H9 (cell line): ENCODE measurements around the gene CEP162. TPM values are rescaled to one million over a fixed set of nuclear protein-coding genes. Genes with fewer than 3 reads are reported as not detected.

Source experiments
- DNase-seq: peaks from one replicate; pipeline ENCODE4 v3.0.0-alpha.2; 2017
- H2AFZ ChIP-seq: one replicate; pipeline ENCODE4 v1.6.1; 2013; ENCODE audit warnings: mild to moderate bottlenecking, low read length, control low read depth, moderate library complexity
- H2AK5ac ChIP-seq: 2 replicates; pipeline ENCODE4 v1.6.1; 2013; ENCODE audit warnings: low read length, control low read depth, mixed read lengths; ENCODE audit not compliant: insufficient read length
- H2BK120ac ChIP-seq: one replicate; pipeline ENCODE4 v1.6.1; 2013; ENCODE audit warnings: low read depth, mild to moderate bottlenecking, low read length, control low read depth, inconsistent platforms; ENCODE audit not compliant: poor library complexity, severe bottlenecking
- H2BK12ac ChIP-seq: 2 replicates; pipeline ENCODE4 v1.6.1; 2013; ENCODE audit warnings: low read length, control low read depth, mixed read lengths, low read depth; ENCODE audit not compliant: insufficient read length
- H2BK15ac ChIP-seq: 2 replicates; pipeline ENCODE4 v1.6.1; 2013; ENCODE audit warnings: low read depth, low read length, control low read depth
- H2BK20ac ChIP-seq: one replicate; pipeline ENCODE4 v1.6.1; 2013; ENCODE audit warnings: low read depth, mild to moderate bottlenecking, low read length, control low read depth, inconsistent platforms; ENCODE audit not compliant: poor library complexity, severe bottlenecking
- H2BK5ac ChIP-seq: 2 replicates; pipeline ENCODE4 v1.6.1; 2013; ENCODE audit warnings: low read length, control low read depth, mixed read lengths; ENCODE audit not compliant: insufficient read length
- H3K14ac ChIP-seq: 2 replicates; pipeline ENCODE4 v1.6.1; 2013; ENCODE audit warnings: low read length, control low read depth; ENCODE audit not compliant: insufficient read depth
- H3K18ac ChIP-seq: 2 replicates; pipeline ENCODE4 v1.6.1; 2013; ENCODE audit warnings: low read depth, mild to moderate bottlenecking, mixed read lengths, low read length, control low read depth; ENCODE audit not compliant: insufficient read length
- H3K23ac ChIP-seq: 2 replicates; pipeline ENCODE4 v1.6.1; 2013; ENCODE audit warnings: low read length, control low read depth, mixed read lengths, low read depth; ENCODE audit not compliant: insufficient read length
- H3K23me2 ChIP-seq: 2 replicates; pipeline ENCODE4 v1.6.1; 2013; ENCODE audit warnings: low read depth, mild to moderate bottlenecking, mixed read lengths, low read length, control low read depth; ENCODE audit not compliant: insufficient read length, poor library complexity, severe bottlenecking
- H3K27ac ChIP-seq: 2 replicates; pipeline ENCODE4 v1.5.1; 2013; ENCODE audit warnings: low read length, control low read depth, mixed read lengths, low read depth; ENCODE audit not compliant: insufficient read length
- H3K27me3 ChIP-seq: 2 replicates; pipeline ENCODE4 v1.6.1; 2013; ENCODE audit warnings: low read length, control low read depth, inconsistent platforms; ENCODE audit not compliant: insufficient read depth
- H3K4ac ChIP-seq: 2 replicates; pipeline ENCODE4 v1.6.1; 2013; ENCODE audit warnings: low read depth, mild to moderate bottlenecking, control low read depth, inconsistent platforms, low read length, moderate library complexity
- H3K4me1 ChIP-seq: 2 replicates; pipeline ENCODE4 v1.6.1; 2013; ENCODE audit warnings: low read length, control low read depth, inconsistent platforms; ENCODE audit not compliant: insufficient read depth
- H3K4me2 ChIP-seq: 2 replicates; pipeline ENCODE4 v1.6.1; 2013; ENCODE audit warnings: low read length, control low read depth, mixed read lengths; ENCODE audit not compliant: insufficient read length, insufficient read depth
- H3K56ac ChIP-seq: 2 replicates; pipeline ENCODE4 v1.6.1; 2013; ENCODE audit warnings: low read depth, mild to moderate bottlenecking, mixed read lengths, low read length, control low read depth; ENCODE audit not compliant: insufficient read length
- H3K79me1 ChIP-seq: 2 replicates; pipeline ENCODE4 v1.6.1; 2013; ENCODE audit warnings: low read depth, mild to moderate bottlenecking, moderate library complexity, low read length, control low read depth, inconsistent platforms; ENCODE audit not compliant: insufficient read depth, poor library complexity, severe bottlenecking
- H3K79me2 ChIP-seq: 2 replicates; pipeline ENCODE4 v1.6.1; 2013; ENCODE audit warnings: low read length, control low read depth, inconsistent platforms; ENCODE audit not compliant: insufficient read depth
- H3K9ac ChIP-seq: 2 replicates; pipeline ENCODE4 v1.6.1; 2013; ENCODE audit warnings: low read length, control low read depth, mixed read lengths; ENCODE audit not compliant: insufficient read length; ENCODE audit errors: extremely low read depth
- H3K9me3 ChIP-seq: one replicate; pipeline ENCODE4 v1.6.1; 2013; ENCODE audit warnings: low read depth, low read length, inconsistent platforms; ENCODE audit not compliant: control insufficient read depth
- H3T11ph ChIP-seq: one replicate; pipeline ENCODE4 v1.6.1; 2013; ENCODE audit warnings: mild to moderate bottlenecking, low read length, control low read depth, inconsistent platforms
- H4K20me1 ChIP-seq: one replicate; pipeline ENCODE4 v1.6.1; 2013; ENCODE audit not compliant: control insufficient read depth, insufficient read length, insufficient read depth
- H4K5ac ChIP-seq: 2 replicates; pipeline ENCODE4 v1.6.1; 2013; ENCODE audit warnings: low read depth, mild to moderate bottlenecking, mixed read lengths, low read length, control low read depth; ENCODE audit not compliant: insufficient read length
- H4K8ac ChIP-seq: replicated peaks from 2 replicates; pipeline ENCODE4 v1.6.1; 2013; ENCODE audit warnings: low read length, control low read depth, mixed read lengths, low read depth; ENCODE audit not compliant: insufficient read length
- H4K91ac ChIP-seq: 2 replicates; pipeline ENCODE4 v1.6.1; 2013; ENCODE audit warnings: low read depth, mild to moderate bottlenecking, moderate library complexity, mixed read lengths, low read length, control low read depth; ENCODE audit not compliant: insufficient read length
- H3K27ac Mint-ChIP-seq, 3 experiments: 2 replicates in 2 of 3; 3 replicates in 1 of 3; pipeline ENCODE4 v1.8.0; 2020 to 2021; ENCODE audit warnings: mixed read lengths in 3 of 3, mild to moderate bottlenecking in 1 of 3, moderate library complexity in 1 of 3
- H3K27me3 Mint-ChIP-seq: 2 replicates; pipeline ENCODE4 v1.8.0; 2021; ENCODE audit warnings: low read depth, mild to moderate bottlenecking, moderate library complexity, mixed read lengths
- H3K36me3 Mint-ChIP-seq, 3 experiments: 2 replicates in 2 of 3; 3 replicates in 1 of 3; pipeline ENCODE4 v1.8.0; 2020 to 2021; ENCODE audit warnings: low read depth in 3 of 3, mixed read lengths in 3 of 3; ENCODE audit not compliant: insufficient read depth in 1 of 3
- H3K4me1 Mint-ChIP-seq, 2 experiments: 2 replicates each; pipeline ENCODE4 v1.8.0; 2020; ENCODE audit warnings: mixed read lengths in 2 of 2
- H3K4me3 Mint-ChIP-seq, 2 experiments: 2 replicates in 1 of 2; 3 replicates in 1 of 2; pipeline ENCODE4 v1.8.0; 2020 to 2021; ENCODE audit warnings: mild to moderate bottlenecking in 2 of 2, mixed read lengths in 2 of 2, moderate library complexity in 1 of 2
- H3K9me3 Mint-ChIP-seq, 2 experiments: 2 replicates in 1 of 2; 3 replicates in 1 of 2; pipeline ENCODE4 v1.8.0; 2020; ENCODE audit warnings: mild to moderate bottlenecking in 2 of 2, mixed read lengths in 2 of 2, moderate library complexity in 1 of 2
- CTCF ChIP-seq: fragments of 200-600 bp; sonication (generic); conservative IDR thresholded peaks from 3 replicates; pipeline ENCODE4 v1.8.0; 2021; ENCODE audit warnings: antibody characterized with exemption, mild to moderate bottlenecking
- WGBS: extraction: QIAGEN DNeasy Blood & Tissue Kit; methylation state at CpG from one replicate; pipeline ENCODE4 v1.1.7; 2013; ENCODE audit warnings: missing lambda C conversion rate, low lambda C conversion rate, mixed read lengths; ENCODE audit not compliant: insufficient read length; ENCODE audit errors: extremely low coverage; 5-methylcytosine and 5-hydroxymethylcytosine counted together
- total RNA-seq: library from RNA; stranded (reverse); gene quantifications from 2 replicates; pipeline ENCODE4 v1.2.1, GENCODE V29; 2021

Gene CEP162
- total RNA-seq, 1 experiment from 2014 or later = 11.5 TPM

- WGBS = no CpG with 5 or more reads among the region's 1 CpG
- Histone ChIP-seq H3K9me3 (no peaks in the 10 kb centered on the region), H4K5ac (no peak overlapping the region), H2BK120ac (no peak overlapping the region), H3K56ac (no peak overlapping the region), H2AFZ (no peak overlapping the region), H3K27ac (no peak overlapping the region), H4K91ac (no peak overlapping the region), H3K9ac (no peak overlapping the region), H3K18ac (no peak overlapping the region), H3K27me3 (no peaks in the 10 kb centered on the region), H3K4ac (no peak overlapping the region), H4K8ac (no peak overlapping the region), H3K14ac (no peak overlapping the region), H3K79me2 (no peaks in the 10 kb centered on the region), H3T11ph (no peak overlapping the region), H3K4me2 (no peak overlapping the region), H3K4me1 (no peaks in the 10 kb centered on the region; the same call in 1 of the 2 replicates), H3K79me1 (no peaks in the 10 kb centered on the region), H2BK15ac (no peak overlapping the region), H2AK5ac (no peak overlapping the region), H3K23me2 (no peaks in the 10 kb centered on the region), H4K20me1 (no peaks in the 10 kb centered on the region), H2BK20ac (no peak overlapping the region), H3K23ac (no peak overlapping the region), H2BK12ac (no peak overlapping the region), H2BK5ac (no peak overlapping the region)
- Mint-ChIP-seq H3K9me3 (0 out of 5 replicates have a peak, but pooled peaks cover 0 to 2% of the 10 kb centered on the region in 2 experiments), H3K4me3 (no peak overlapping the region), H3K27ac (no peak overlapping the region), H3K27me3 (no peaks in the 10 kb centered on the region), H3K36me3 (peaks cover 0 to 9% (median 0%) of the 10 kb centered on the region in 3 experiments; a peak in 1 of 7 replicates), H3K4me1 (peaks cover 31 to 32% of the 10 kb centered on the region in 2 experiments)
- DNase-seq = peak; percentile 64
- no peak for TF ChIP-seq CTCF
Measured at GRCh38 chr6:84078335-84078734, 149.1 kb downstream of the CEP162 start.
